ENCODE data around the gene SKI.

Gene SKI

DNA sequence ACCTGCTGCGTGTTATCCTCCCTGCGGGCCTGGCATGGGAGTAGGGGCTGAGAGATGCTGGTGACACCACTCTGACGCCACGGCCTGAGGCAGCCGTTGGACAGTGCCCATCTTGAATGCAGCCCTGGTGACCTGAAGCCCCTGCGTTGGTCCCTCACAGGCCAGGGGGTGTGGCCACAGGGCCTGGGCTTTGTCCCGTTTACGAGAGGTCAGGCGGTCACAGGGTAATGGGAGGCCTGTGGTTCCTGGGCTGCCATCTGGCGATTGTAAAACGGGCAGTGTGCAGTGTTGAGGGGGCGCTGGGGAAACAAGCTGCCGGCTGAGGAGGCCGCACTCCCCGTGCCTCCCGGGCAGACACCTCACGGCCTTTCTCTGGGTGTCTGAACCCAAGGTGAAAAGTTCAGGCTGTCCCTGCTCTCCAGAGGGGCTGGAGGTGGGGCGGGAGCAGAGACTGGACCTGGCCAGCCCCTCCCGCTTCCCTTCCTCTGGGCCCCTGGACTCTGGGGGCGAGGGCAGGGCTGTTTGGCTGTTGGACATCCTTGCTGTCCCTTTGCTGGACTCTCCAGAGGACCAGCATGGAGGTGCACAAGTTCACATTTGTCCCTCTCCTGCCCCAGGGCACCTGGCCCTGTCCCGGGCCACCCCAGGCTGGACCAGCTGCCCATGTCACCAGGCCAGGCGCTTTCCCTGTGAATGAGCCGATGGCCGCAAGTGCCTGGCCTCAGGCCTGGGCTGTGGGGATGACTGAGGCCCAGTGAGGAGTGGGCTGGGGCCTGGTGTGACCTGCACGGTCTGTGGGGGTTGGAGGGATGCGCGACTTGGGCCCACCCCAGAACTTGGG is 42.4 kb downstream of the SKI start:
- TF ChIP-seq EZH2 (optimal IDR thresholded peaks at IDR 0.05; ENCODE audit: low read depth, low read length) = no peak
- Histone ChIP-seq H3K4me3 (ENCODE audit: low read length) (no peak overlapping the region), H3K27me3 (replicated peaks; ENCODE audit: insufficient read depth, low read length) (no peaks in the 10 kb centered on the region), H3K9me3 (replicated peaks; ENCODE audit: insufficient read depth, low read length) (no peaks in the 10 kb centered on the region), H3K36me3 (replicated peaks; ENCODE audit: insufficient read depth, low read length) (no peaks in the 10 kb centered on the region), H3K79me2 (ENCODE audit: low read length) (peaks cover 34% of the 10 kb centered on the region), H3K9ac (ENCODE audit: low read length) (no peak overlapping the region), H4K20me1 (ENCODE audit: insufficient read depth, low read length) (no peaks in the 10 kb centered on the region), H3K4me1 (ENCODE audit: low read length) (no peaks in the 10 kb centered on the region), H3K27ac (ENCODE audit: low read length) (no peak overlapping the region), H3F3A (ENCODE audit: insufficient read depth, low read length) (no peaks in the 10 kb centered on the region), H3K4me2 (ENCODE audit: low read depth, low read length) (no peak overlapping the region), H3K9me2 (replicated peaks; ENCODE audit: insufficient read depth, low read length) (no peaks in the 10 kb centered on the region), H2AFZ (ENCODE audit: low read length) (no peak overlapping the region)
- no peak for DNase-seq

DNA sequence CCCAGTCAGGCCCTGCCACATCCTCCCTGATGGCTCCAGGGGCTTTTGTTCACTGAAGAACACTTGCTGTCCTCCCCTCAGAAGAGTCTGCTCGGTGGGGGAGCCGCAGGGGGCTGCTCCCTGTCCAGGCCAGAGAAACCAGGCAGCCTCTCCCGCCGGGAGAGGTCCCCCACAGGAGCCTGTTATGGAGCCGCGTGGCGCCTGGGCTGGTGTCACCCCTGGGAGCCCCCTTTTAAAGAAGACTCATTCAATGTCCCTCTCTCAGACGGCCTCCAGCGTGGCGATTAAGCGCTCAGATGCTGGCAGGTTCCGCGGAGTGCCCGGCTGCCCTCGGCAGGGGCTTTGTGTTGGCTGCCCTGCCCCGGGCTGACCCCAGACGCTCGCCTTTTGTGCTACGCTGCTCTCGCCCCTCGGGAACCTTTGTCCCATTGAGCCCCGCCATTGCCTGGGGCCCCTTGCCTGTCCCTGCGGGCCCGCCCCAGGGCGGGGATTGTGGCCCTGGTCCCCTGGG is 43.1 kb downstream of the SKI start:
- no peak overlapping the region for H3K9ac ChIP-seq (ENCODE audit: low read length)
- DNase-seq = no peak
- no peaks in the 10 kb centered on the region for H3K36me3 ChIP-seq (replicated peaks; ENCODE audit: insufficient read depth, low read length)
- no peaks in the 10 kb centered on the region for H3F3A ChIP-seq (ENCODE audit: insufficient read depth, low read length)
- no peaks in the 10 kb centered on the region for H3K4me1 ChIP-seq (ENCODE audit: low read length)
- H3K4me2 ChIP-seq (ENCODE audit: low read depth, low read length) = no peak overlapping the region
- H3K9me3 ChIP-seq (replicated peaks; ENCODE audit: insufficient read depth, low read length) = no peaks in the 10 kb centered on the region
- H3K79me2 ChIP-seq (ENCODE audit: low read length) = peaks cover 30% of the 10 kb centered on the region
- no peaks in the 10 kb centered on the region for H4K20me1 ChIP-seq (ENCODE audit: insufficient read depth, low read length)
- TF ChIP-seq EZH2phosphoT487 (IDR thresholded peaks at IDR 0.05; ENCODE audit: low read length) (no peak), EZH2 (optimal IDR thresholded peaks at IDR 0.05; ENCODE audit: low read depth, low read length) (no peak)
- TF ChIP-seq, protein P1, sequence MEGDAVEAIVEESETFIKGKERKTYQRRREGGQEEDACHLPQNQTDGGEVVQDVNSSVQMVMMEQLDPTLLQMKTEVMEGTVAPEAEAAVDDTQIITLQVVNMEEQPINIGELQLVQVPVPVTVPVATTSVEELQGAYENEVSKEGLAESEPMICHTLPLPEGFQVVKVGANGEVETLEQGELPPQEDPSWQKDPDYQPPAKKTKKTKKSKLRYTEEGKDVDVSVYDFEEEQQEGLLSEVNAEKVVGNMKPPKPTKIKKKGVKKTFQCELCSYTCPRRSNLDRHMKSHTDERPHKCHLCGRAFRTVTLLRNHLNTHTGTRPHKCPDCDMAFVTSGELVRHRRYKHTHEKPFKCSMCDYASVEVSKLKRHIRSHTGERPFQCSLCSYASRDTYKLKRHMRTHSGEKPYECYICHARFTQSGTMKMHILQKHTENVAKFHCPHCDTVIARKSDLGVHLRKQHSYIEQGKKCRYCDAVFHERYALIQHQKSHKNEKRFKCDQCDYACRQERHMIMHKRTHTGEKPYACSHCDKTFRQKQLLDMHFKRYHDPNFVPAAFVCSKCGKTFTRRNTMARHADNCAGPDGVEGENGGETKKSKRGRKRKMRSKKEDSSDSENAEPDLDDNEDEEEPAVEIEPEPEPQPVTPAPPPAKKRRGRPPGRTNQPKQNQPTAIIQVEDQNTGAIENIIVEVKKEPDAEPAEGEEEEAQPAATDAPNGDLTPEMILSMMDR (IDR thresholded peaks at IDR 0.05; ENCODE audit: low read length) = no peak
- no peaks in the 10 kb centered on the region for H3K27me3 ChIP-seq (replicated peaks; ENCODE audit: insufficient read depth, low read length)
- no peak overlapping the region for H2AFZ ChIP-seq (ENCODE audit: low read length)
- H3K27ac ChIP-seq (ENCODE audit: low read length) = no peak overlapping the region
- H3K9me2 ChIP-seq (replicated peaks; ENCODE audit: insufficient read depth, low read length) = no peaks in the 10 kb centered on the region
- H3K4me3 ChIP-seq (ENCODE audit: low read length) = no peak overlapping the region

- H3K36me3 ChIP-seq (replicated peaks; ENCODE audit: insufficient read depth, low read length) = no peaks in the 10 kb centered on the region
- no peak overlapping the region for H3K4me2 ChIP-seq (ENCODE audit: low read depth, low read length)
- H3K4me1 ChIP-seq (ENCODE audit: low read length) = no peaks in the 10 kb centered on the region
- no peaks in the 10 kb centered on the region for H3K27me3 ChIP-seq (replicated peaks; ENCODE audit: insufficient read depth, low read length)
- no peak overlapping the region for H3K9ac ChIP-seq (ENCODE audit: low read length)
- peaks cover 27% of the 10 kb centered on the region for H3K79me2 ChIP-seq (ENCODE audit: low read length)
- no peak for TF ChIP-seq EZH2 (optimal IDR thresholded peaks at IDR 0.05; ENCODE audit: low read depth, low read length)
- no peak for TF ChIP-seq EZH2phosphoT487 (IDR thresholded peaks at IDR 0.05; ENCODE audit: low read length)
- TF ChIP-seq, protein P1 (IDR thresholded peaks at IDR 0.05; ENCODE audit: low read length) = no peak
- H3K27ac ChIP-seq (ENCODE audit: low read length) = no peak overlapping the region
- DNase-seq = no peak
- no peak overlapping the region for H2AFZ ChIP-seq (ENCODE audit: low read length)
- H4K20me1 ChIP-seq (ENCODE audit: insufficient read depth, low read length) = no peaks in the 10 kb centered on the region
- no peak overlapping the region for H3K4me3 ChIP-seq (ENCODE audit: low read length)
- no peaks in the 10 kb centered on the region for H3K9me3 ChIP-seq (replicated peaks; ENCODE audit: insufficient read depth, low read length)
- no peaks in the 10 kb centered on the region for H3K9me2 ChIP-seq (replicated peaks; ENCODE audit: insufficient read depth, low read length)
- no peaks in the 10 kb centered on the region for H3F3A ChIP-seq (ENCODE audit: insufficient read depth, low read length)
Measured at GRCh38 chr1:2271841-2272655, 43.9 kb downstream of the SKI start.

Data from MM.1S (cell line).